GM18505 (cell line): ENCODE results near the gene SLC66A1.
A peak's percentile ranks its signal among the peaks of the same experiment; 100 is the strongest.

Experiments used
- ATAC-seq: cut with Tn5 transposase; IDR thresholded peaks from one replicate; pipeline ENCODE4 v1.9.1; 2021; ENCODE audit not compliant: unreplicated experiment
- POLR2A ChIP-seq: IDR thresholded peaks from 4 replicates; pipeline ENCODE4 v1.6.1; 2011; ENCODE audit warnings: borderline replicate concordance; ENCODE audit not compliant: insufficient read depth, insufficient read length; ENCODE audit errors: extremely low read depth

Gene SLC66A1

GRCh38 chr1:19310720-19311502 lies 1.2 kb upstream of the SLC66A1 start:
- TF ChIP-seq POLR2A, result no peak
- ATAC-seq, result no peak

- TF ChIP-seq POLR2A, result no peak
These were observed 609 bp upstream of the SLC66A1 start for GRCh38 chr1:19311503-19311930.

GRCh38 chr1:19312782-19313635 lies 883 bp downstream of the SLC66A1 start:
- TF ChIP-seq POLR2A, result no peak
- ATAC-seq, result peak; percentile 24

More at GRCh38 chr1:19311503-19311930, 609 bp upstream of the SLC66A1 start:
- peak; percentile 7 for ATAC-seq

GRCh38 chr1:19313636-19313959 lies 1.5 kb downstream of the SLC66A1 start:
- no peak for ATAC-seq
- no peak for TF ChIP-seq POLR2A

GRCh38 chr1:19313961-19314882 lies 2.1 kb downstream of the SLC66A1 start:
- ATAC-seq, result no peak
- TF ChIP-seq POLR2A, result no peak

GRCh38 chr1:19315378-19316198 lies 3.5 kb downstream of the SLC66A1 start:
- no peak for TF ChIP-seq POLR2A
- peak; percentile 34 for ATAC-seq

GRCh38 chr1:19317126-19317910 lies 5.2 kb downstream of the SLC66A1 start:
- no peak for ATAC-seq
- TF ChIP-seq POLR2A, result no peak

- TF ChIP-seq POLR2A, result no peak
- no peak for ATAC-seq
These were observed 7.1 kb downstream of the SLC66A1 start for GRCh38 chr1:19319196-19319595.

- no peak for TF ChIP-seq POLR2A
- no peak for ATAC-seq
These were observed 8.9 kb downstream of the SLC66A1 start for GRCh38 chr1:19321071-19321470.

- no peak for ATAC-seq
These were observed 10.4 kb downstream of the SLC66A1 start for GRCh38 chr1:19322481-19322880.

GRCh38 chr1:19323987-19324664 lies 12.0 kb downstream of the SLC66A1 start:
- ATAC-seq, result no peak
- TF ChIP-seq POLR2A, result no peak

More at GRCh38 chr1:19322481-19322880, 10.4 kb downstream of the SLC66A1 start:
- TF ChIP-seq POLR2A, result no peak

- no peak for TF ChIP-seq POLR2A
- no peak for ATAC-seq
These were observed 12.5 kb downstream of the SLC66A1 start for GRCh38 chr1:19324665-19324990.
